Fibroblast of skin of right biceps (primary cell): ENCODE results near the gene METAP1D.
"Not testable (repeated sequence)": the region's sequence is repeated elsewhere in the genome, so short reads cannot be mapped to it uniquely, and the experiment has no call there.

Experiments used
- DNase-seq: peaks from one replicate; pipeline ENCODE4 v3.0.0-alpha.2; 2013

Gene METAP1D

DNA sequence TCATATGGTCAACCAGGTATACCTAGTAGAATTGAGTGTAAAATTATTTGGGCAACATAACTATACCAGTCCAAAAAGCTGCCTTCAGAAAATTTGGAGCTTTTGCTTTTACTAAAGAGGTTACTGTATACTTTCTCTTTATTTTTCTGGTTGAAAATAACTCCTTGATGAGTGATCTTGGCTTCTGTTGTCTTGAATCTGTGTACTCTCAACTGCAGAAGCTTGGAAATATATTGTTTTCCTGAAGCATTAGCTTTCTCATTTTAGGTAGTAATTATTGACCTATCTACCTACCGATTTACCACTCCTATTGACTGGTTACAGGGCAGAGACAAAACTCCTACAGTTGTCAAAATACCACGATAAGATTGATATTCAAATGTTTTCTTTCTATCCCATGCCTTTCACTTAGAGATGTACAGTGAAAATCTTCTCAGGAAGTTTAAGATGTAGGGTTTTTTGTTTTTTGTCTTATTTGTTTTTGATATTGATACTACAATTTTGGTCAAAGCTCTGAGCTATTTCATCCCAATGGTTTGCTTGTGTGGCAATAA is 49.9 kb downstream of the METAP1D start:
- no peak for DNase-seq

DNA sequence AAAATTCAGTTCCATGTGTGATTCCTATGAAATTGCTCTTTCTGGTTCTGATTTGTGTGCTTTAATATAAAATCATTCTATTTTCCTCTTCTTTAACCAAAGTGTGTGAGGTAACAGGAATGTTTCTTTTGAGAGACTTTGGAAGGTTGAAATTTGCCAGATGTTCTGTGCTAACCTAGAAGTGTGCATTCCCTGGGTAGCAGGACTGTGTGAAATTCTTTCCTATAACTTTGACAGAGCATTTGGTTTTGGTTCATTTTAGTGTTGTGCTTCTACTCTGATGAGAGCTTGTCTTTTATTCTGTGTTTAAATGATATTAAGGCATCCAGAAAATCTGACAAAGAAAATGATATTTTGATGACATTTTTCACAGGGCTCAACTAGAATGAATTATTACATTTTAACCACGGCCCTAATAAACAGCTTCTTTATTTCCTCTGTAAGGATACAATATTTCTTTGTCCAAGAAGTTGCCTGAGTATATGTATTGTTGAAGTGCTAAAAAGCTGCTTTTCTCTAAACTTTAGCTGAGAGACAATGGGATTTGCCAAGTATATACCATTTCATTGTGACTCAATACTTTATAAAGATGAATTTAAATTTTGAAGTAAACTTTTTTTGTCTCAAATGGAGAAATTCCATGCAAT is 50.8 kb downstream of the METAP1D start:
- no peak for DNase-seq

DNA sequence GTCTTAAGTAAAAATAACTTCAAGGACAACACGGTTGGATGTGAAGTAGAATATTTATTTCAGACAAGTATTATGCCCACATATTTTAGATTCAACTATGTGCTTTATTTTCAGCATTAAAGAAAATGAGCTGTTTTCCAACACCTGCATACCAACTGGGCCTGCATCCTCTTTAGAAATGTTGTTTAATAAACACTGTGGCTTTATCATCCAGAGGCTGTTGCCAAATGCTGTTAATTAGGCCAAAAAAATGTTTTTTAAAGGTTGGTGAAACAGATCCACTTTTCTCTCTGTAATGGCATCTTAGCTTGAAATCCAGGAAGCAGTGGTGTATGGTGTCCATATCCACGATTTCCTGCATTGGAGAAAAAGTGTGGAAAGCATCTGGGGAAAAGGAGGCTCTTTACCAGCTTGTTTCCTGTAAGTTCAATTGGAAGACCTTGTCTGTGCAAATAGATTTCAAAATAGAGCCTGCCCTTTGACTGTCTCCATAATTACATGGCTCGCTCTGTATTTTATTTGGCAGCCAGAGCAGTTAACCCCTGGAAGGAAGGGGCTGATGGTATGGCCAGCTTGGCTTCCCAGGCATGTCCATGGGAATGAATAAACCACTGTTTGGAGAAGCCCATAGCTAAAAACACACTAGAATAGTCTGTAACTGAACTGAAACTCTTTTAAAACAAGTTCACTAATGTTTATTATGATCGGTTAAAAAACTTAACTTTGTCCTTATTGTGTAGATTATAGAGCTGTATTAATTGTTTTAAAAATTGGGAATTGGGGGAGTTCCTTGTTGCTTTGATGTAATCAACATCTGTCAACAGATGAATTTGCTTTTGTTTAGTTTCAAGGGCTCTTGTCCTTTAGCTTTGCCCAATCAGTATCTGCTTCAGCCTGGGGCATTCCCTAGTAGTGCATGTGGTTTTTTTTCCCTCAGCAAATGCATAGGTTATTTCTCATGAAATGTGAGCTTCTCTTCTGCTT is 52.5 kb downstream of the METAP1D start:
- DNase-seq: peak; percentile 4

DNA sequence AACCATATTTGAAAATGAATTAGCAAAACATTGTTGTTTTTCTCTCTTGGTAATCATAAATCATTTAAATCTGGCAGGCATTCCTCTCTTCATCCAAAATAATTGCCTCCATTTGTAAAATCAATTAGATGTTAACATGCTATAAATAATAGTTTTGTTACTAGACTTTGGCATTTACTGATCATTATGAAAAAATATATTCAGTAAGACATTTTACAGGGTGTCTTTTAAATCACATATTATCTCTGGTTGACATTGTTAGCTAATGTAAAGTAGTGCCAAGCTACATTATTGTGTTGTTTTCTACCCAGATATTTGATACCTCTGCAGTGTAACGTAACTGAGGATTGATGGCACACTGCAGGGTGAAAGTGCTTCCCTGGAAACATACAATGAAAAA is 53.7 kb downstream of the METAP1D start:
- DNase-seq: no peak

DNA sequence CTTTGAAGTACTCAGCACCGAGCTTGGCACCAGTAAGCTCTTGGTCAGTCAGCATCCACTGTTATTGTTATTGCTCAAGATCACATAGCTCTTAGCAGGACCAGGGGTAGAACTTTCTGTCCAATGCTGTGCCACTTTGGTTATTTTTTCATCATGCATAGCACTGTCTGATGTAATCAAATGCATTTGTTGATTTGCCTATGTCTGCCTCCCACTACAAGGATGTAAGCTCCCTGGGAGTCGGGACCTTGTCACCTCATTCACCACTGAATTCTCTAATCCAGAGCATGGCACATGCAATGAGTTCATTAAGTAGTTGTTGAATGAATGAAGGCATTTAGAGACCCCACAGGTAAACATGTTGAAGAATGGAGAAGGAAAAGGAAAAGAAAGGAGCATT is 56.5 kb downstream of the METAP1D start:
- no peak for DNase-seq

DNA sequence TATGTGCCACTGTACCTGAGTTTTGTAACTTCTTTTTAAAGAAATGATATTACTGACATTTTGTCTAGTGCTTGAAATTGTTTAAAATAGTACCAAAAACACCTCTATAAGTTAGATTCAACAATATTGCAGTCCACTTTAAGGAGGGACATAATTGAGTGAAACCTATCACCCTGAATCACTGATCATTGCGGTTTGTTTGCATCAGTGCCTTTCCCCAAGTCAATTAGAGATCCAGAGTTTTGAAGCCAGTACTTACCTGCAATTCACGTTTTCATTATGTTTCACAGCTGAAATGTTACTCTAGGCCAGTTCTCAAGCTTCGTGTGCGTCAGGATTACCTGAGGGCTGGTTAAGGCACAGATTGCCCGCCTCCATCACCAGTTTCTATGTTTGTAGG is 58.9 kb downstream of the METAP1D start:
- no peak for DNase-seq

DNA sequence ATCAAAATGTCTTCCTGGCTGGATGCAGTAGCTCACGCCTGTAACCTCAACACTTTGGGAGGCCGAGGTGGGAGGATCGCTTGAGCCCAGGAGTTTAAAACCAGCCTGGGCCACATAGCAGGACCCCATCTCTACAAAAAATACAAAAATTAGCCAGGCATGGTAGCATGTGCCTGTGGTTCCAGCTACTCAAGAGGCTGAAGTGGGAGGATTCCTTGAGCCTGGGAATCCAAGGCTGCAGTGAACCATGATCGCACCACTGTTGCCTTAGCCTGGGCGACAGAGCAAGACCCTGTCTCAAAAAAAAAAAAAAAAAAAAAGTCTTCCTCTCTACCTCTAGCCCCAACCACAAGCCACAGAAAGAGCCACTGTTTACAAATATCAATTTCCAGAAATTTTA is 60.4 kb downstream of the METAP1D start:
- not testable (repeated sequence) for DNase-seq

DNA sequence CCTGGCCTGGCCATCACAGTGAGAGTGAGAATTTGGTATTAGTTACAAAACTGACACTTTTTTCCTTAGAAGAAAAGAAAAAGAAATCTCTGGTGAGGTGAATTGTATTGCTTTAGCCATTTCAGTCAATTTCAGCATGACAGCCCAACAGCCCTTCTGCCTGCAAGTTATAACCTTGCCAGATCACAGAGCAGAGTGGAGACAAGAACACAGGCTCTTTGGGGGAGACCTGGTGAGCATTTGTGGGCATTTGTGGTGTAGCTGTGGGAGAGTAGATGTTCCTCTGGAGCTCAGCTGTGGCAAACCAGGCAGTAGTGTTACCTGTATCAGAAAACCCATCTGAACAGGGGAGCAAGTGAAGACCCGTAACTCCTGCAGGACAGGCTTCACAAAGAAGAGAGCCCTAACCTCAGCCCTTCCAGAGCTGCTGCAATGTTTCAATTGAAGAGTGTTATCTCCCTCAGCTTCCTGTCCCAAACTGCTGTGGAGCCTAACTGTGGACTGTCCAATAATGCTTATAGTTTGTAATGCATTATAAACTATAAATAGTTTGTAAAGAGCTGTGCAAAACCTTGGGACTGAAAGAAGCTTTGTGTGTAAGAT is 62.8 kb downstream of the METAP1D start:
- DNase-seq: no peak

DNA sequence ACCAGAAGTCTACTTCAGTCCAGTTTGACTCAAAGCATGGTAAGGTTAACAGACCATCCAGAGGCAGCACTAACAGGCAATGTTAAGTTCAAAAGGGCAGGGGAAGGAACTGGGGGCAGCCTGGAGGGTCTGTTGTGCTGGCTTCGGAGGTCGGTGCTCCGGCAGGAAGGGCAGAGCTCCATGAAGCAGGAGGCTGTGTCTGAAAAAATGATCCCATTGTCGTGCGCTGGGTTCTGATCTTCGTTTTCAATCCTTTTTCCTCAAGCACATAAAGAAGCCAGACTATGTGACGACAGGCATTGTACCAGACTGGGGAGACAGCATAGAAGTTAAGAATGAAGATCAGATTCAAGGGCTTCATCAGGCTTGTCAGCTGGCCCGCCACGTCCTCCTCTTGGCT is 63.7 kb downstream of the METAP1D start:
- no peak for DNase-seq

DNA sequence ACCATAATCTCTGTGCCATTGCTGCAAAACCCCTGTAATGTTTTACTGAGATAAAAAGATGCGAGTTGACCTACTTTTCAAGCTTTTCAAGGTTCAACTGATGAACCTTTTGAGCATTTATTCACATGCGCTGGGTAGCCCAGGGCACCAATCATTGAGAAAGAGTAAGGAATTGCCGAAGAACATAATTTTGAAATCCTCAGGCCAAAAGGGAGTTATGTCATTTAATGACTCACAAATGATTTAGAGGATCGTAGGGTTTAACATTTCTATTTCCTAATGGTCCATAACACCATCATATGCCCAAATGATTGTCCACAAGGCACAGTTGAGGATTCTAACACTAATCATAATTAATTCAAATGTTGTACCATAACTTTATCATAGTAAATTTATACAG is 65.4 kb downstream of the METAP1D start:
- DNase-seq: no peak

DNA sequence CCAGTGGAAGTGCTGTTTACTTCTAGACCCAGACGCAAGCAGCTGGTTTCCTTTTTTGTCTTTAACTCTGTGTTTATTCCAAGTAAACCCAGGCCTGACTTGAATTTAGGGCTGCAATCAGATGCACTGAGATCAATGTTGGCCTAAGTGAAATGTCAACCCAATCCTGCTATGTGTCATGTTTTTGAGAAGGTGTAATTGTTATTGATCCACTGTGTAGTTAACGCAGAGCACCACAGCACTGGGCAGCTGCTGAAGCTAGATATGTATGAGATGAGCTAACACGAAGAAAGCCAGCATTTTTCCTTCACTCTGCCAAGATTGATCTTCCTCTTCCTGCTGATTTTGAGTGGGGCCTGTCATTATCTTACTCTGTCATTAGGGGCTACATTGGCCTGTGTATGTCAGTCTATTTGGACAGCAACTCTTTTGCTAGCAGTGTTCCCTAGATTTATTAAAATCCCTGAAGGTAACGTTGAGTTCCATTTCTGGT is 66.7 kb downstream of the METAP1D start:
- DNase-seq: no peak

DNA sequence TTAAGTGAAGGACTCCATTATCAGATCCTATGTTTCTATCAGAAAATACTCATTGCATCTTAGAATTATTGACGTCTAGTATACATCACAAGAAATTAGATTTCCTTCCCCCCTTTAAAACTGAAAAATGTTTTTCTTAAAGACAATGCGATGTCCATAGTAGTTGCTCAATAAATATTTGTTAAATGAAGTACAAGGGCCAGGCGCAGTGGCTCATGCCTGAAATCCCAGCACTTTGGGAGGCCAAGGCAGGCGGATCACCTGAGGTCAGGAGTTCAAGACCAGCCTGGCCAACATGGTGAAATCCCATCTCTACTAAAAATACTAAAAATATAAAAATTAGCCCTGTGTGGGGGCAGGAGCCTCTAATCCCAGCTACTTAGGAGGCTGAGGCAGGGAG is 68.2 kb downstream of the METAP1D start:
- DNase-seq: not testable (repeated sequence)

DNA sequence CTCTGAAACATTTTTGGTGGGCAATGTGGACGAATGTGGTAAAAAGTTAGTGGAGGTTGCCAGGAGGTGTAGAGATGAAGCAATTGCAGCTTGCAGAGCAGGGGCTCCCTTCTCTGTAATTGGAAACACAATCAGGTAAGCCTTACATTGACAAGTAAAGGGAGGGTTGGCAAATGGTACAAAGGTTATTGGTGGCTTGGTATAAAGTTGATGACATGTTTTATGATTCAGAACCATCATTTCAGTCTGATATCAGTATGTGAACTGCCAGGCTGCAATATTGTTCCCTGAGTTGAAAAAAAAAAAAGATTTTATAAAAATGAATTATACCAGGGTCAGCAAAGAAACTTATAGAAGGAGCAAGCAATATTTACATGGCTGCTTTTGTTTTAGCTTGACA is 71.2 kb downstream of the METAP1D start:
- no peak for DNase-seq

DNA sequence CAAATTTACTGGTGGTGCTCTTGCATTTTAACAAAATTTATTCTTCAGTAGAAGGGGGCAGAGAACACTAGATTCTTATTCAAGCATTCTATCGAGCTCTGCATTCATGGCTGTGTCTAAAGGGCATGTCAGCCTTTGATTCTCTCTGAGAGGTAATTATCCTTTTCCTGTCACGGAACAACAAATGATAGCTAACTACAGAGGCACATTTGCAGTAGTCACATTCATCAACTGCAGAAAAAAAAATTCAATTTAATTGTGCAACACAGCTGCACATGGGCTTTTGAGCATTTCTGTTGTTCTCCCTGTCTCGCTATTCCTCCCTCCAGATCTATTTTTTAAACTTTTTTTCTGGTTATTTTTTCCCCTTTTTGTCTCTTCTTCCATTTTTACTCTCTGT is 72.5 kb downstream of the METAP1D start:
- DNase-seq: no peak

DNA sequence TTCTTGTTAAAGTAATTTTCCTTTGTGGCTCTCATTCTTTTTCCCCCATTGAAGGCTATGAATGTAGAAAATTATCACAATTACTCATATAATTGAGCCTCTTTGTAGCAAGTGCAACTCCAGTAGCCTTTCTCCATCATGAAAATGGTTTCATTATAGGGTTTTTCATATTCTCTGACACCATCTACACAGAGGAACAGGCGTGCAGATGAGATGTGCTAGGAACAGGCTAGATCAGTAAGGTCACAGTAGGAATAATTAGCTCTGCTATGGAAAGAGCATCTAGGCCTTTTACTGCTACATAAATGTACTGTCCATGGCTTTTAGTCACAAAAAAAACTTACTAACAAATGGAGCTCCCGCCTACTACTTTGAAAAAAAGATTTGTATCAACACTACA is 73.0 kb downstream of the METAP1D start:
- no peak for DNase-seq

DNA sequence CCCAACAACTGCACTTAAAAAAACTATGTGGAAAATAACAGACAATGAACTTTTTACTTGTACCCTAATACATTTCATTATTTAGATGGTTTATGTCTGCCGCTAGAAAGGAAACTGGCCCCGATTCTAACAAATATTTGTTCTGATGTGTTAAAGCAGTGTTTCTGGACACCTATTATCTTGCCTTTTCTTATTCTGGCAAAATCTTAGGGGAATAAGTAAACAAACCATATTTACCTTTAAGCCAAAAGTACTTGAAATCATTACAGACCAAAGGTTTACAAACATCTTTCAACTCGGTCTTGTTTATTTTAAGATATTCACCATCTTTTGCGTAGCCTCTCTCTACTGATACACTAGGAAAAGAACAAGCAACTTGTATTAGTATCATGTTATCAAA is 73.8 kb downstream of the METAP1D start:
- no peak for DNase-seq

DNA sequence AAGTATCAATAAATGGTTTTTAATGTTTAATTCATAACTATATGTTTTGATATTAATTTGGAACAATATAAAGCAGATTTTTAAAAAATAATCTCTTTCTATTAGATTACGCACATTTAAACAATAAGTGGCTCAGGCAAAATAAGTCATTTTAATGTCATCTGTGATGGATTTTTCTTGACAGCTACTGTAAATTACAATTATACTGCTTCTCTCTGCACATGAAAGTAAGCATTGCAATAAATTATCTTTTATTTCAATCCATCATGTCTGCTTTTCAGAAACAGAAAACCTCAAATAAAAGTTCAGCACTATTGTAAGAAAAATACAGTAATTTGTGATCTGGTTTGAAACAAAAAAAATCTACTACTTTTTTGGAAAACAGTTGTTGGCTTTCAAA is 74.5 kb downstream of the METAP1D start:
- no peak for DNase-seq

DNA sequence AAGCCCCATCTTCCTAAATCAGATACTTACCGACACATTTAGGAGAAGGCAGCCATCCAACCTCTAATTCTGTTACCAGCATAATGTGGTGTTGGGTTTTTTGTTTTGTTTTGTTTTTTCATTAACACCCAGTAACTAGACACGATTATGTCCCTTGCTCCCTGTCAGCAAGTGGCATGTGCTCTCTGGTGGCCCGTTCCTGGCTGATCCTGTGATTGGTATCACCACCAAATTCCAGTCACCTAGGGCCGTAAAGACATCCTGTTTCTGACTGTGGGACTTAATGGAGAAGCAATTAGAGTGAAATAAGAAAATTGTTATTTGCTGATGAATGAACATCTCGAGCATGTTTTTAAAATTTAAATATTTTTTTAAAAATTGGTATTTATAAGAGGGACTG is 79.7 kb downstream of the METAP1D start:
- DNase-seq: no peak

DNA sequence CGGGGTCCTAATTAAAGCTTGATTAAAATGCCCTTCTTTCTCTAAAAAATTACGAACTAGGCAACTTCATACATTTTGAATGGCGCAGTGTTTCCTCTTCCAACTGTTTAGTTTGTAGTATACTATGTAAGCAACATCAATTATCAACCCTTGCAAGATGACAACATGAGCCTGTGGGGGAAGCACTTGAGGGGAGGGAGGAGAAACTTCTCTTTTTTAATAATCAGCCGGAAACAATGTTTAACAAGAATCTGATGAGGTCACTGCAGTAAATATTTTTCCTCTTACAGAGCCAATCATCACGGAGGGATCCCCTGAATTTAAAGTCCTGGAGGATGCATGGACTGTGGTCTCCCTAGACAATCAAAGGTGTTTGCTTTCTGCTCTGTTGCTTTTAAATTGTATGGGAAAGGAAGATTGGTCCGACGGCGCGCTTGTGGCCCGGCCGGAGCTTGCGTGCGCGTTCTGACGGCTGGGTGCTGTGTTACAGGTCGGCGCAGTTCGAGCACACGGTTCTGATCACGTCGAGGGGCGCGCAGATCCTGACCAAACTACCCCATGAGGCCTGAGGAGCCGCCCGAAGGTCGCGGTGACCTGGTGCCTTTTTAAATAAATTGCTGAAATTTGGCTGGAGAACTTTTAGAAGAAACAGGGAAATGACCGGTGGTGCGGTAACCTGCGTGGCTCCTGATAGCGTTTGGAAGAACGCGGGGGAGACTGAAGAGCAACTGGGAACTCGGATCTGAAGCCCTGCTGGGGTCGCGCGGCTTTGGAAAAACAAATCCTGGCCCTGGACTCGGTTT is 80.3 kb downstream of the METAP1D start:
- no peak for DNase-seq

DNA sequence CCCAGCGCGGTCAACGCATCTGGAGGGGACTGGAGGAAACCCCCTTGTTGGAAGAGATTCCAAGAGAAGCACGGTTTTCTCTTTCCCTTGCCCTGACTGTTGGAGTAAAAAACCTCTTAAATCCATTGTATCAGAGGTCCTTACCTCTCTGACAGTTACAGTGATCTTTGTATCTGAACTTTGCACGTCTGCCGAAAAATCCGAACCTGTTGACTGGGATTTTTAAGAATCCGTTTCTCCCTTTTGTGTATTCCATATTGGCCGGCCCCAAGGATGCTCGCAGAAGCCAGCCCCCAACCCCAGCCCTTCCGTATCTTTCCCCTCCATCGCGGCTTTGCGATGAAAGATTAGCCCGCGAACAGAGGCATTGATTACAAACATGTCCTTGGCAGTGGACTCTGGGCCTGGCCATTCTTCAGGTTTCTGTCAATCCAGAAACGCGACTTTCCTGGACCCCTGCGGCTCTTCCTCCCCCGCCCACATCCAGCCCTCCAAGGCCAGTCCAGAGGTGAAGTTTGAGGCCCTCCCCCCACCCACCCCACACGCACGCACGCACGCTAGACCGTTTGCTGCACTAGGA is 81.0 kb downstream of the METAP1D start:
- no peak for DNase-seq

DNA sequence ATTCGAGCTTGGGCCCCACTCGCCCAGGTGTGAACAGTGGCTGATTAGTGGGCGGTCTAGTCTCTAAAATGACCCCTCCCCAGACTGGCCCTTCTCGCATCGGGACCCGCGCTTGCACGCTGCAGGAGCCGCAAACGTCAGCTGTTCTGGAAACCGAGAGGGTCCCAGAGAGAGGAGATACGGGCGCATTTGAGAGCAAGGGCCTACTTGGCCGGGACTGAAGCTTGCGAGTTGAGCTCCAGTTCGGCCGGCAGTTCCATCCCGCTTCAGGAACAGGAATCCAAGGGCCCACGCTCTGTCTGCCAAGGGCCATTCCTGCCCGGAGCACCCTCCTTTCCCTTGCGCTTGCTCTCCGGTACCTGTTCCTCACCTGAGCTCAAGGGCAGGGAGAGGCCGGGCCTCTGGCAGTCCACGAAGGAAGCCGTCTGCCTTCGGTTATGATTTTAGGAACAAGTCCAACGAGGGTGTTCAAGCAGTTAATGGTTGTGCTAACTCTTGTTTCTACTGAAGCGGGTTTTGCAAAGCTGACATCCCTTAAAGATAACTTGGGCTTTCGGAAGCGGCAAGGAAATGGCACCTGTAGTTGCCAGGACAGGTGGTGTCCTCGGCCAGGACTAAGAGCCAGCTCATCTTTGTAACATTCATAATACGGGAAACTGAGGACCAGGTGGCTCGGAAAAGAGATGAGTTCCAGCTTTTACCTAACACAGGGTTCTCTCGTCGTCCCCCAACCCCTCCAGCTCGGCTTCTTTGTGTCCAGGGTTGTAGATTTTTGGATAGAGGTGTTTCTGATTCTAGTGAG is 81.7 kb downstream of the METAP1D start:
- DNase-seq: no peak
